Coronary artery (tissue), 2 donors: ENCODE results near the gene CACNA1A.

Experiments
- DNase-seq: peaks from one replicate; pipeline ENCODE4 v3.0.0-alpha.2; 2017; ENCODE audit warnings: low spot score
- H3K27ac ChIP-seq, 2 donors: fragments of 200-600 bp; sonication (generic); one replicate each; pipeline ENCODE4 v1.5.1; 2016 to 2019
- H3K4me3 ChIP-seq: fragments of 200-600 bp; sonication (generic); 2 replicates; pipeline ENCODE4 v1.5.1; 2016; ENCODE audit warnings: mild to moderate bottlenecking, moderate library complexity
- CTCF ChIP-seq: fragments of 200-600 bp; sonication (generic); IDR thresholded peaks from one replicate; pipeline ENCODE4 v1.5.1; 2019; ENCODE audit warnings: antibody characterized with exemption

CACNA1A gene

DNA sequence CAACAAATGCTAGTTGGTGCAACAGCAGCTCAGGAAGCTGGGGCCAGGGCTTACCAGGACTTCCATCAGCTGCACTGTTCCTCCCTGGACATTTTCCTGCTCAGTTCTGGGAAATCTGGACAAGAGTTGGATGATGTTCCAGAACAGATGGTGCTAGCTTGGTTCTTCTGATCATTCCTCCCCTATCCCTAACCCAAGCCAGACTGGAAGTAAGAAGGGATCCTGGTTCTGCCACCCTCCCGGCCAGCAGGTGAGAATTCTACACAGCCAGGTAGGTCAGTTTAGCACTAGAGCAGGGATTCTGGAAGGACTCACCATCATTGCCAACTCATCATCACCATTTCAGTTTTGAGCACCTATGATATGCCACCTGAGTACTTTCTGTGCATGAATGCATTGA is 30.2 kb downstream of the CACNA1A start:
- no peak for TF ChIP-seq CTCF
- H3K4me3 ChIP-seq, result no peak overlapping the region
- no peak overlapping the region for H3K27ac ChIP-seq
- DNase-seq, result no peak

DNA sequence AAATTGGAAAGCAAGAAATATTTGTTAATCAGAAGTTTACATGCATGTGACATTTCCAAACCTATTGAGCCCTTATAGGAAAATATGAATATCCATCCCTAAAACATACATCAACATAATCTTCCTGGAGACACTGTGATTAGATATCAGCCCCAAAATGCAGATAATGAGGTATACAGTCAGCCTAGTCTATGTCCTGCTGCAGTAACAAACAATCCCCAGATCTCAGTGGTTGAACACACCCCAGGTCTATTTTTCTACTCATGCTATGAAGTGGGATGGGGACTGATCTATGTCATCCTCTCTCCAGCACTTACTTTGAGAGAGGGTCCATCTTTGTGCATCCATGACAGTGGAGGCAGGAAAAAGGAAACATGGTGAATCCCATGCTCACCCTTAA is 31.2 kb downstream of the CACNA1A start:
- no peak for DNase-seq
- H3K4me3 ChIP-seq, result no peak overlapping the region
- no peak overlapping the region for H3K27ac ChIP-seq
- TF ChIP-seq CTCF, result no peak

GRCh38 chr19:13466697-13467096 is 39.6 kb downstream of the CACNA1A start:
- DNase-seq, result no peak
- Histone ChIP-seq H3K4me3 (no peak overlapping the region), H3K27ac (no peak overlapping the region)
- no peak for TF ChIP-seq CTCF

GRCh38 chr19:13463296-13463695 is 43.0 kb downstream of the CACNA1A start:
- no peak for TF ChIP-seq CTCF
- no peak overlapping the region for H3K27ac ChIP-seq
- no peak overlapping the region for H3K4me3 ChIP-seq
- DNase-seq, result no peak

- TF ChIP-seq CTCF, result no peak
- no peak for DNase-seq
- no peak overlapping the region for H3K4me3 ChIP-seq
- no peak overlapping the region for H3K27ac ChIP-seq
Measured at GRCh38 chr19:13461536-13461935, 44.7 kb downstream of the CACNA1A start.

- DNase-seq, result no peak
- Histone ChIP-seq H3K27ac (no peak overlapping the region), H3K4me3 (no peak overlapping the region)
- TF ChIP-seq CTCF, result no peak
Measured at GRCh38 chr19:13460045-13460444, 46.2 kb downstream of the CACNA1A start.

GRCh38 chr19:13459351-13459750 is 46.9 kb downstream of the CACNA1A start:
- no peak overlapping the region for H3K27ac ChIP-seq
- no peak for TF ChIP-seq CTCF
- no peak for DNase-seq
- no peak overlapping the region for H3K4me3 ChIP-seq
